ENCODE measurements around the gene HLA-C. TPM values are rescaled to one million over a fixed set of nuclear protein-coding genes. Genes with fewer than 3 reads are reported as not detected.
"Not testable (repeated sequence)": the region's sequence is repeated elsewhere in the genome, so short reads cannot be mapped to it uniquely, and the experiment has no call there.

Gene HLA-C
- polyA plus RNA-seq, 12 donors = 39.8 to 99.1 (median 48.0) TPM; not detected in 1

DNA sequence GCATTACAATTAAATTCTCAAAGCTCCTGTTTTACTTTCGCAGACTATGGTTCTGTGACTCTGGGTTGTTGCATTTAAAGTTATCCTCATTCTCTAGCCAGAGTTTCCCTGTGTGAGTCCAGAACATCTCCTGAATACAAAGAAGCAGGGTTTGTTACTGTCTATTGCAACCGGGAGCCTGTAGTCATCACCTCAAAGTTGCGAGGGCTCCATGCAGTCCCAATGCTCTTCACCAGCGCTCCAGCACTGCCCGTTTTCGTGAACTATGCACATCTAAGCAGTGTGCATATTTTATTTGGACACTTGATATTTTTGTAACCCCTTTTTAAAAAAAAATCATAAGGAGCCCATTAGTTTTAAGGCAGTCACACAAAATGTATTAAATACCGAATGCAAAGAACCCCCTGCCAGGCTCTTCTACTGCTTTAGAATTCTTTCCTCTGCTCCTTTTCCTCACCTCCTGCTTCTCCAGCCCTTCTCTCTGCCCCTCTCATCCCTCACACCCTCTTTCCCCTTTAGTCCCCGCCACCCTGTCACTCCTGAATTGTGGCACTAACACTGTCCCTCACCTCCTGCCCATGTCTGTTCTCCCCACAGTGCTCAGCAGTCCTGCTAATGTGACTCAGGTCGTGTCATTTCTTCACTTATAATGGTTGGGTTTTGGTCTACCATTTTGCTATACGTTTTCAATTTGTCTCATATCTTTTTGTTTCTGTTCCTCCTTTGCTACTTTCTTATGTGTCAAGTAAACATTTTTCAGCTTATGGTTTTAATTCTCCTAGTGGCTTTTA, 1.1 kb upstream of the HLA-C start:
- no peak for DNase-seq

GRCh38 chr6:31272436-31272835, 544 bp upstream of the HLA-C start:
- peak; percentile 5 for DNase-seq

- peak; percentile 13 for DNase-seq
Observed at GRCh38 chr6:31270788-31271640, 878 bp downstream of the HLA-C start.

GRCh38 chr6:31268836-31269235, 3.1 kb downstream of the HLA-C start:
- DNase-seq = no peak

- no peak for DNase-seq
Observed at GRCh38 chr6:31268369-31268765, 3.5 kb downstream of the HLA-C start.

GRCh38 chr6:31267651-31268368, 4.1 kb downstream of the HLA-C start:
- DNase-seq = no peak

- no peak for DNase-seq
Observed at GRCh38 chr6:31266567-31267360, 5.1 kb downstream of the HLA-C start.

GRCh38 chr6:31265926-31266325, 6.0 kb downstream of the HLA-C start:
- no peak for DNase-seq

DNA sequence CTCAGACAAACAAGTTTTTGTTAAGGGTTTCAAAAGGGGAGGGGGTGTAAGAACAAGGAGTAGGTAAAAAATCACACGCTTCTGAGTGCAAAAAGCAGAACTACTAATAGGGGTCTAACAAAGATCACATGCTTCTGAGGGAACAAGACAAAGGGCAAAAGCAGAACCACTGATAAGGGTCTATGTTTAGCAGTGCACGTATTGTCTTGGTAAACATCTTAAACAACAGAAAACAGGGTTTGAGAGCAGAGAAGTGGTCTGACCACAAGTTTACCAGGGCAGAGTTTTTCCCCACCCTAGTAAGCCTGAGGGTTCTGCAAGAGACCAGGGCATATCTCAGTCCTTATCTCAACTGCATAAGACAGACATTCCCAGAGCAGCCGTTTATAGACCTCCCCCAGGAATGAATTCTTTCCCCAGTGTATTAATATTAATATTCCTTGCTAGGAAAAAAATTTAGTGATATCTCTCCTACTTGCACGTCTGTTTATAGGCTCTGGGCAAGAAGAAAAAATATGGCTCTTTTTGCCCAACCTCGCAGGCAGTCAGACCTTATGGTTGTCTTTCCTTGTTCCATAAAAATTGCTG, 8.5 kb downstream of the HLA-C start:
- not testable (repeated sequence) for DNase-seq

- DNase-seq = not testable (repeated sequence)
Observed at GRCh38 chr6:31259995-31260394, 11.9 kb downstream of the HLA-C start.

DNA sequence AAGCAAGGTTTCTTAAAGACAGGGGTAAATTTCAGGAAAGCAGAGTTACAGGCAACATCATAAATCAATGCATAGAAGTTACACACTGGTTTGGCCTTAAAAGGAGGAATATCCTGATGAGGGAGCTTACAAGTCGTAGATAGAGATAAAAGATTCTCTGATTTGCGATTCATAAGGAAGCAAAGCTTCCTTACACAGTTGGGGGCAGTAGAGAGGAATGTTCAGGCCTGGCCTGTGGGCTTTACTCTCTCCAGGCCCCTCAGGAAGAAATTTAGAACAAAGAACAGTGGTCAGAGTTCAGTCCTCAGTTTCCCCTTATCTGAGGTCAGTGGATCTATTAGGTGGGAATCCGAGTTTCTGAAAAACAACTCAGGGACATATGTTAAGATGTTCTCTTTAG, 19.3 kb downstream of the HLA-C start:
- no peak for DNase-seq

DNA sequence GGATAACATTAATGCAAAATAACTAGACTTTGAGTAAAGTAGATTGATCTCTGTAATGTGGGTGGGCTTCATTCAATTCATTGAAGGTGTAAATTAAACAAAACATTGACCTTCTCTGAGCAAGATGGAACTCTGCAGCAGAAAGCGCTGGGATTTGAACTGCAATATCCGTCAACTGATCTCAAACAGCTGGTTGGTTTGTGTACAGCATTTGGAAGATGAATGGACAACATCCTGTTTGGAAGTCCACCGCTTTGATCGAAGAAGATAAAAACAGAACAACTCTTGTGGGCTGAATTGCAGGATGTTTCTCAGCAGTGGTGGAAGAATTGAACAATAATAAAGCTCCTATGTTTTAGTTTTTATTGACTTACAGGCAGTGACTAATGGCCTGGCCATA, 20.6 kb downstream of the HLA-C start:
- no peak for DNase-seq

GRCh38 chr6:31249184-31249583, 22.7 kb downstream of the HLA-C start:
- no peak for DNase-seq

DNA sequence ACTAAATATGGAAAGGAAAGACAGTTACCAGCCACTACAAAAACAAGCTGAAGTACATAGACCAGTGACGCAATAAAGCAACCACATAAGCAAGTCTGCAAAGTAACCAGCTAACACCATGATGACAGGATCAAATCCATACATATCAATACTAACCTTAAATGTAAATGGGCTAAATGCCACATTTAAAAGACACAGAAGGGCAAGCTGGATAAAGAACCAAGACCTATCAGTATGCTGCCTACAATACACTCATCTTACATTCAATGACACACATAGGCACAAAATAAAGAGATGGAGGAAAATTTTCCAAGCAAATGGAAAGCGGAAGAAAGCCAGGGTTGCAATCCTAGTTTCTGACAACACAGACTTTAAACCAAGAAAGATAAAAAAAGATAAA, 24.1 kb downstream of the HLA-C start:
- DNase-seq = no peak

GRCh38 chr6:31246051-31246521, 25.8 kb downstream of the HLA-C start:
- DNase-seq = no peak

DNA sequence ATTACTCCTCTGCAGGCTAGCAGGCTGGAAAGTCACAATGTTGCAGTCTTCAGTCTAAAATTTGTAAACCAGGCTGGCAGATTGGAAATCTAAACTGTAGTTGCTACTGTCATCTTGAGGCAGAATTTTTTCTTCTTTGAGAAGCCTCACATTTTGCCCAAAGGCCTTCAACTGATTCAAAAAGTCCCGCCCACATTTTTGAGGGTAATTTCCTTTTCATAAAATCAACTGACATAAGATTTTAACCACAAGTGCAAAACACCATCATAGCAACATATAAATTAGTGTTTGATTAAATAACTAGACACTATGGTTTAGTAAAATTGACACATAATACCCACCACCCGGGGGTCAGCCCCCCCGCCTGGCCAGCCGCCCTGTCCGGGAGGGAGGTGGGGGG, 28.4 kb downstream of the HLA-C start:
- DNase-seq = no peak

DNA sequence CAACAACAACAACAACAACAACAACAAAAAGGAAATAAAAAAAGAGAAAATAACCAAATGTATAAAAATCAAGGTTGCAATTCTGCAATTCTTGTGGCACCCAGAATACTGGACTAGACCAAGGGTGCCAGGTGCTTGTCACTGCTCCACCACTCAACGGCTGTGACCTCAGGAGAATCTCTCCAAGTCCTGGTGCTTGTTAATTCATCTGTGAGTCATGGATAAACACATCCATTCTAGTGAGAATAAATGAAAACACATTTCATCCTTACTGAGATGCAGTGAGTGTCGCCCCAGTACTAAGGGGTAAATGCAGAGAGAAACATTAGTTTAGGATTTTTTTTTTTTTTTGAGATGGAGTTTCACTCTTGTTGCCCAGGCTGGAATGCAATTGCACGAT, 32.0 kb downstream of the HLA-C start:
- DNase-seq = no peak

- DNase-seq = not testable (repeated sequence)
Observed at GRCh38 chr6:31234101-31234500, 37.8 kb downstream of the HLA-C start.

DNA sequence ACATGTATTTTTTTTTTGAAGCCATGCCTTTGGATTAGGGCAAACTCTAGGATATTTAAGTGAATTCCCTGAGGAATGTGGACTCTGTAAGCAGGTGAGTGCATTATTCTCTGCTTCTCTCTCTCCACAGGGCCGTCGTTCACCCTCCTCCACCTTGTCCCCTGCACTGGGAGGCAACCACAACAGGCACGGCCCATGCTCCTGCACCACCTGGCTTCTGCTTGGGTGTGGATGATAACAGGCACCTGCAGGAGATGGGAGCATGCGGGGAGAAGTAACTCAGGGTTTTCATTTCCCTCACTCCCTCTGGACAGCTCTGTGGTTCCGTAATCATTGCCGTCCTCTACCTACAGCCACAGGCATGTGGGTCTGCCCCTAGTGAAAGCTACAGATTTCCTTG, 43.4 kb downstream of the HLA-C start:
- DNase-seq = no peak

DNA sequence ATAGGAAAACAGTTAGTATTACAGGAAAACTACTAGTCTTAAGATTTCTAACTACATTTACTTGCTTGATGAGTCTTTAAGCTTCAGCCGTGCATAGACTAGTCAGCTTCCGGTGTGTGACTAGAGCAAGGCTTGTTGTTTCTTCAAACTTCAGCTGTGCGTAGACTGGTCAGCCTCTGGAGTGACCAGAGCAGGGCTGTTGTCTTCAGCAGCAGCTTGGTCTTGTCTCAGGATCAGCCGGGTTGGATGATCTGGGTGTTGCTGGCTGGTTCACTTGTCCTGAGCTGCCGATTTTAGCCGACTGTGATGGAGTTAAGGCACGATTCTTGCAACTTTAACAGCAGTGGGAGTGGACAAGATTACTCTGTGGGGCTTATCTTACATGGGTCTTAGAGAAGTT, 44.7 kb downstream of the HLA-C start:
- no peak for DNase-seq

DNA sequence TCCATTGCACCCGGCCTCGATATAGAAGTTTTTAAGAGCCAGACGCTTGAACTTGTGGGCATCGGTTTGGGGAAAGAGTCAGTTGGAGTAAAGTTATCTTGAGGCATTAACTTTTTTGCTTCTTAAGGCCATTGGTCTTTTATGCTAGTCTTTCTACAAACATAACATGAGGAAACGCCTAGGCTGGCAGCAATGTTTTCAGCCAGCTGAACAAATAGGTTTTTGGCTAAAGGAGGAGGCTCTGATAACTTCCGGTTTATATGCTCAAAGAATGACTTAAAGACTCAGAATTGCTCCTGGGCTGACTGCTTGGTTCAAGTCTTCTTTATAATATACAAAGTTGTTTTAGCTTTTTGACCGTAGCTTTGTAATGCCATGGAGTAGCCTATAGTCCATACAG, 46.2 kb downstream of the HLA-C start:
- no peak for DNase-seq

Measured in muscle of arm (tissue), 12 donors.